IMR-90 (cell line): ENCODE measurements around the gene CRHBP. TPM values are rescaled to one million over a fixed set of nuclear protein-coding genes. Genes with fewer than 3 reads are reported as not detected.

Experiments
- ATAC-seq: fragments of 200-7000 bp; cut with Tn5 transposase; 2 replicates; pipeline ENCODE4 v1.9.1; 2020; ENCODE audit warnings: low read depth, mild to moderate bottlenecking, moderate library complexity
- BruUV-seq: library from RNA; stranded (reverse); fragments of 400-500 nt; replicated peaks from 2 replicates; lab custom pipeline; 2021; lab: Mats Ljungman, UMichigan
- CTCF ChIA-PET: fragments of 300-600 bp; formaldehyde crosslinking; extraction: SDS; loops from one replicate; lab custom pipeline; 2021; ENCODE audit warnings: antibody characterized with exemption; lab: Yijun Ruan, JAX
- POLR2A ChIA-PET: fragments of 300-600 bp; sonication (Branson Sonifier 250); formaldehyde crosslinking; loops from one replicate; lab custom pipeline; 2022; ENCODE audit warnings: antibody characterized with exemption; ENCODE audit not compliant: unreplicated experiment; lab: Charles Lee
- DNase-seq: peaks from one replicate; pipeline ENCODE4 v3.0.0; 2013
- H2AFZ ChIP-seq: replicated peaks from 2 replicates; pipeline ENCODE3; 2013; ENCODE audit warnings: low read length, mild to moderate bottlenecking; ENCODE audit not compliant: poor library complexity
- H2AK5ac ChIP-seq: 2 replicates; pipeline ENCODE4 v1.6.1; 2013; ENCODE audit warnings: low read depth, low read length, inconsistent platforms
- H2AK9ac ChIP-seq: replicated peaks from 2 replicates; pipeline ENCODE3; 2013; ENCODE audit warnings: mild to moderate bottlenecking, low read depth, low read length, moderate library complexity; ENCODE audit not compliant: poor library complexity
- H2BK120ac ChIP-seq: 2 replicates; pipeline ENCODE4 v1.6.1; 2013; ENCODE audit warnings: low read depth, low read length, inconsistent platforms
- H2BK15ac ChIP-seq: 3 replicates; pipeline ENCODE4 v1.6.1; 2013; ENCODE audit warnings: low read depth, low read length, inconsistent platforms
- H2BK20ac ChIP-seq: 2 replicates; pipeline ENCODE4 v1.6.1; 2013; ENCODE audit warnings: low read depth, mild to moderate bottlenecking, inconsistent platforms, low read length, moderate library complexity
- H2BK5ac ChIP-seq: 2 replicates; pipeline ENCODE4 v1.6.1; 2013; ENCODE audit warnings: mild to moderate bottlenecking, low read depth, low read length, inconsistent platforms; ENCODE audit not compliant: poor library complexity, severe bottlenecking
- H3K14ac ChIP-seq: replicated peaks from 2 replicates; pipeline ENCODE4 v1.6.1; 2013; ENCODE audit warnings: low read depth, low read length, inconsistent platforms
- H3K18ac ChIP-seq: 2 replicates; pipeline ENCODE4 v1.6.1; 2013; ENCODE audit warnings: low read depth, low read length, control low read depth
- H3K23ac ChIP-seq: 2 replicates; pipeline ENCODE4 v1.6.1; 2013; ENCODE audit warnings: low read depth, low read length, inconsistent platforms
- H3K27ac ChIP-seq: 2 replicates; pipeline ENCODE4 v1.5.1; 2013; ENCODE audit warnings: mild to moderate bottlenecking, control low read depth, low read length; ENCODE audit not compliant: insufficient read depth
- H3K27me3 ChIP-seq: 2 replicates; pipeline ENCODE4 v1.6.1; 2013; ENCODE audit warnings: low read length; ENCODE audit not compliant: control insufficient read depth, insufficient read depth
- H3K36me3 ChIP-seq: 2 replicates; pipeline ENCODE4 v1.6.1; 2013; ENCODE audit warnings: low read length, mixed read lengths; ENCODE audit not compliant: control insufficient read depth, insufficient read depth
- H3K4ac ChIP-seq: 2 replicates; pipeline ENCODE4 v1.6.1; 2013; ENCODE audit warnings: low read depth, low read length, inconsistent platforms
- H3K4me1 ChIP-seq: 2 replicates; pipeline ENCODE4 v1.6.1; 2013; ENCODE audit warnings: low read length, mixed read lengths; ENCODE audit not compliant: control insufficient read depth, insufficient read depth
- H3K4me2 ChIP-seq: 2 replicates; pipeline ENCODE4 v1.6.1; 2013; ENCODE audit warnings: low read depth, mild to moderate bottlenecking, control low read depth, low read length, moderate library complexity
- H3K4me3 ChIP-seq: 2 replicates; pipeline ENCODE4 v1.5.1; 2013; ENCODE audit warnings: low read depth, mild to moderate bottlenecking, control low read depth, low read length, moderate library complexity; ENCODE audit not compliant: insufficient read depth
- H3K56ac ChIP-seq: 2 replicates; pipeline ENCODE4 v1.6.1; 2013; ENCODE audit warnings: low read length, inconsistent platforms; ENCODE audit not compliant: insufficient read depth; ENCODE audit errors: extremely low read depth
- H3K79me1 ChIP-seq, 2 experiments: 2 replicates each; pipeline ENCODE4 v1.6.1; 2013; ENCODE audit warnings: low read length in 2 of 2, inconsistent platforms in 1 of 2, low read depth in 1 of 2
- H3K9ac ChIP-seq: 2 replicates; pipeline ENCODE4 v1.6.1; 2013; ENCODE audit warnings: low read depth, low read length, control low read depth
- H3K9me1 ChIP-seq: 2 replicates; pipeline ENCODE4 v1.6.1; 2013; ENCODE audit warnings: low read length, inconsistent platforms; ENCODE audit not compliant: insufficient read depth
- H3K9me3 ChIP-seq: 2 replicates; pipeline ENCODE4 v1.6.1; 2013; ENCODE audit warnings: low read length; ENCODE audit not compliant: control insufficient read depth, insufficient read depth
- H4K20me1 ChIP-seq: 2 replicates; pipeline ENCODE4 v1.6.1; 2013; ENCODE audit warnings: low read length, inconsistent platforms; ENCODE audit not compliant: insufficient read depth
- H4K5ac ChIP-seq: 2 replicates; pipeline ENCODE4 v1.6.1; 2013; ENCODE audit warnings: mild to moderate bottlenecking, low read depth, low read length, control low read depth
- H4K8ac ChIP-seq, 2 experiments: 2 replicates each; pipeline ENCODE4 v1.6.1; 2013; ENCODE audit warnings: low read depth in 2 of 2, low read length in 2 of 2, control low read depth in 1 of 2, inconsistent platforms in 1 of 2
- H4K91ac ChIP-seq: 2 replicates; pipeline ENCODE4 v1.6.1; 2013; ENCODE audit warnings: low read depth, low read length, inconsistent platforms; ENCODE audit not compliant: insufficient read depth
- BHLHE40 ChIP-seq: fragments of 150-350 bp; IDR thresholded peaks from 2 replicates; pipeline ENCODE4 v1.6.1; 2016; ENCODE audit warnings: mild to moderate bottlenecking, low read depth, low read length
- CEBPB ChIP-seq: IDR thresholded peaks from 2 replicates; pipeline ENCODE4 v1.6.1; 2012; ENCODE audit warnings: low read depth, low read length, improper control_type of control experiment
- CHD1 ChIP-seq: IDR thresholded peaks from 2 replicates; pipeline ENCODE4 v1.6.1; 2012; ENCODE audit warnings: low read depth, low read length, improper control_type of control experiment
- FOS ChIP-seq: fragments of 150-350 bp; IDR thresholded peaks from 2 replicates; pipeline ENCODE4 v1.6.1; 2016; ENCODE audit warnings: low read depth, low read length
- MAFK ChIP-seq: IDR thresholded peaks from 2 replicates; pipeline ENCODE4 v1.6.1; 2012; ENCODE audit warnings: low read depth, low read length, improper control_type of control experiment
- MAZ ChIP-seq: IDR thresholded peaks from 2 replicates; pipeline ENCODE4 v1.6.1; 2012; ENCODE audit warnings: low read depth, mild to moderate bottlenecking, low read length, improper control_type of control experiment, moderate library complexity, borderline replicate concordance
- MXI1 ChIP-seq: IDR thresholded peaks from 2 replicates; pipeline ENCODE4 v1.6.1; 2012; ENCODE audit warnings: low read depth, mild to moderate bottlenecking, low read length, moderate library complexity, borderline replicate concordance
- NFE2L2 ChIP-seq: fragments of 150-350 bp; IDR thresholded peaks from 2 replicates; pipeline ENCODE4 v1.6.1; 2016; ENCODE audit warnings: low read depth, mild to moderate bottlenecking, low read length
- POLR2A ChIP-seq: IDR thresholded peaks from 2 replicates; pipeline ENCODE4 v1.6.1; 2012; ENCODE audit warnings: mild to moderate bottlenecking, low read depth, low read length
- RAD21 ChIP-seq: IDR thresholded peaks from 2 replicates; pipeline ENCODE4 v1.6.1; 2012; ENCODE audit warnings: low read length, improper control_type of control experiment
- RCOR1 ChIP-seq: IDR thresholded peaks from 2 replicates; pipeline ENCODE4 v1.6.1; 2012; ENCODE audit warnings: mild to moderate bottlenecking, low read length, improper control_type of control experiment; ENCODE audit not compliant: insufficient replicate concordance
- RFX5 ChIP-seq: IDR thresholded peaks from 2 replicates; pipeline ENCODE4 v1.8.0; 2012; ENCODE audit warnings: low read depth, mild to moderate bottlenecking, low read length, moderate library complexity
- SMC3 ChIP-seq: fragments of 150-350 bp; IDR thresholded peaks from 2 replicates; pipeline ENCODE4 v1.6.1; 2016; ENCODE audit warnings: low read depth, mild to moderate bottlenecking, antibody characterized with exemption, low read length, moderate library complexity
- WGBS, 2 experiments: methylation state at CpG; one replicate each; pipeline versions ENCODE4 v1.1.5 to v1.1.7; 2013; ENCODE audit warnings: missing lambda C conversion rate in 2 of 2; ENCODE audit not compliant: insufficient read length in 1 of 2; ENCODE audit errors: extremely low coverage in 2 of 2; 5-methylcytosine and 5-hydroxymethylcytosine counted together
- dilution Hi-C: fragments of 300-500 bp; cut with HindIII; formaldehyde crosslinking; loops from one replicate; pipeline ENCODE4 v1.14.3; 2018; ENCODE audit warnings: low sequenced_read_pairs; ENCODE audit not compliant: unreplicated experiment
- in situ Hi-C: fragments of 300-500 bp; cut with MboI; formaldehyde crosslinking; loops from 3 replicates; pipeline ENCODE4 v1.14.3; 2019; ENCODE audit warnings: low sequenced_read_pairs, inconsistent platforms, mixed read lengths
- intact Hi-C: fragments of 100-400 bp; cut with micrococcal nuclease; formaldehyde crosslinking; loops from 2 replicates; pipeline ENCODE4 v1.10.0; 2022
- polyA plus RNA-seq, 3 experiments: library from polyadenylated mRNA; depleted of rRNA; stranded (reverse); fragments of >200 nt; gene quantifications; 2 replicates each; pipeline ENCODE4 v1.2.3, GENCODE V29; 2012; ENCODE audit warnings: low replicate concordance in 1 of 3
- total RNA-seq: library from RNA; depleted of rRNA; stranded (reverse); fragments of >200 nt; gene quantifications from 2 replicates; pipeline ENCODE4 v1.2.3, GENCODE V29; 2012
- TF ChIP-seq, protein P1 (sequence below): conservative IDR thresholded peaks from 2 replicates; pipeline ENCODE4 v1.5.1; 2012; ENCODE audit warnings: mild to moderate bottlenecking, low read depth, low read length, improper control_type of control experiment
- TF ChIP-seq, protein P2 (sequence below): fragments of 150-350 bp; IDR thresholded peaks from 2 replicates; pipeline ENCODE4 v1.6.1; 2016; ENCODE audit warnings: low read depth, mild to moderate bottlenecking, low read length, moderate library complexity, borderline replicate concordance

Gene CRHBP
- total and polyA plus RNA-seq, 2 of the 4 experiments (the other 2 are of a cell fraction): 0.09 TPM; not detected in 1

DNA sequence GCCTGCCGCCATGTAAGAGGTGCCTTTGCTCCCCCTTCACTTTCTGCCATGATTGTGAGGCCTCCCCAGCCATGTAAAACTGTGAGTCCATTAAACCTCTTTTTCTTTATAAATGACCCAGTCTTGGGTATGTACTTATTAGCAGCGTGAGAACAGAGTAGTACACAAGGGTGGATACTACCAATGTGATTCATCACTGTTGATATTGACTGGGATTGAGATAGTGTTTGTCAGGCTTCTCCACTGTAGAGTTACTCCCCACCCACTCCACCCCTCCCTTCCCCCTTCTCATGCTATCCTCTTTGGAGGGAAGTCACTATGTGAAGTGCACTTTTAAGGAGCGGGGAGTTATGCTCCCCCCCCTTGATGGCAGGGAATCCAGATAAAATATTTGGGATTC lies 11.4 kb upstream of the CRHBP start:
- Histone ChIP-seq H3K4me1 (0 out of 2 replicates have a peak, but pooled peaks cover 1% of the 10 kb centered on the region), H3K56ac (no peak overlapping the region), H3K14ac (no peak overlapping the region), H4K5ac (no peak overlapping the region), H3K4ac (no peak overlapping the region), H3K4me3 (no peak overlapping the region), H2AK9ac (no peak overlapping the region), H3K79me1 (no peaks in the 10 kb centered on the region), H3K9me1 (no peaks in the 10 kb centered on the region), H2AK5ac (no peak overlapping the region), H4K20me1 (no peaks in the 10 kb centered on the region), H3K27ac (no peak overlapping the region), H3K27me3 (0 out of 2 replicates have a peak, but pooled peaks cover 2% of the 10 kb centered on the region), H3K4me2 (no peak overlapping the region), H4K8ac (no peak overlapping the region), H2BK15ac (no peak overlapping the region), H2BK120ac (no peak overlapping the region), H3K36me3 (no peaks in the 10 kb centered on the region), H2BK5ac (no peak overlapping the region), H4K91ac (no peak overlapping the region), H2BK20ac (0 out of 2 replicates have a peak overlapping the region, but pooled peaks have one; percentile 14), H3K23ac (no peak overlapping the region), H3K9me3 (no peaks in the 10 kb centered on the region), H2AFZ (no peak overlapping the region), H3K9ac (no peak overlapping the region), H3K18ac (no peak overlapping the region)
- no CpG with 5 or more reads among the region's 3 CpGs for WGBS, 2 experiments
- in situ Hi-C loops: no loop called here
- no peak for ATAC-seq
- CTCF ChIA-PET: no interaction called here
- DNase-seq: no peak
- BruUV-seq: no TSS peak
- intact Hi-C loops: no loop called here
- dilution Hi-C loops: no loop called here
- TF ChIP-seq, protein P1, sequence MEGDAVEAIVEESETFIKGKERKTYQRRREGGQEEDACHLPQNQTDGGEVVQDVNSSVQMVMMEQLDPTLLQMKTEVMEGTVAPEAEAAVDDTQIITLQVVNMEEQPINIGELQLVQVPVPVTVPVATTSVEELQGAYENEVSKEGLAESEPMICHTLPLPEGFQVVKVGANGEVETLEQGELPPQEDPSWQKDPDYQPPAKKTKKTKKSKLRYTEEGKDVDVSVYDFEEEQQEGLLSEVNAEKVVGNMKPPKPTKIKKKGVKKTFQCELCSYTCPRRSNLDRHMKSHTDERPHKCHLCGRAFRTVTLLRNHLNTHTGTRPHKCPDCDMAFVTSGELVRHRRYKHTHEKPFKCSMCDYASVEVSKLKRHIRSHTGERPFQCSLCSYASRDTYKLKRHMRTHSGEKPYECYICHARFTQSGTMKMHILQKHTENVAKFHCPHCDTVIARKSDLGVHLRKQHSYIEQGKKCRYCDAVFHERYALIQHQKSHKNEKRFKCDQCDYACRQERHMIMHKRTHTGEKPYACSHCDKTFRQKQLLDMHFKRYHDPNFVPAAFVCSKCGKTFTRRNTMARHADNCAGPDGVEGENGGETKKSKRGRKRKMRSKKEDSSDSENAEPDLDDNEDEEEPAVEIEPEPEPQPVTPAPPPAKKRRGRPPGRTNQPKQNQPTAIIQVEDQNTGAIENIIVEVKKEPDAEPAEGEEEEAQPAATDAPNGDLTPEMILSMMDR: no peak
- TF ChIP-seq NFE2L2 (no peak), CEBPB (no peak), RAD21 (no peak), POLR2A (no peak), MAZ (no peak), BHLHE40 (no peak), SMC3 (no peak), MAFK (no peak), RCOR1 (no peak), FOS (no peak), CHD1 (no peak), MXI1 (no peak), RFX5 (no peak)
- TF ChIP-seq, protein P2, sequence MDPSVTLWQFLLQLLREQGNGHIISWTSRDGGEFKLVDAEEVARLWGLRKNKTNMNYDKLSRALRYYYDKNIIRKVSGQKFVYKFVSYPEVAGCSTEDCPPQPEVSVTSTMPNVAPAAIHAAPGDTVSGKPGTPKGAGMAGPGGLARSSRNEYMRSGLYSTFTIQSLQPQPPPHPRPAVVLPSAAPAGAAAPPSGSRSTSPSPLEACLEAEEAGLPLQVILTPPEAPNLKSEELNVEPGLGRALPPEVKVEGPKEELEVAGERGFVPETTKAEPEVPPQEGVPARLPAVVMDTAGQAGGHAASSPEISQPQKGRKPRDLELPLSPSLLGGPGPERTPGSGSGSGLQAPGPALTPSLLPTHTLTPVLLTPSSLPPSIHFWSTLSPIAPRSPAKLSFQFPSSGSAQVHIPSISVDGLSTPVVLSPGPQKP: no peak
- POLR2A ChIA-PET: no interaction called here
